HG03378 (cell line): ENCODE measurements around the gene MAPK9.
A peak's percentile ranks its signal among the peaks of the same experiment; 100 is the strongest.

Experiments used
- ATAC-seq: cut with Tn5 transposase; IDR thresholded peaks from one replicate; pipeline ENCODE4 v1.9.1; 2021; ENCODE audit warnings: mild to moderate bottlenecking, moderate library complexity; ENCODE audit not compliant: unreplicated experiment

The MAPK9 gene

GRCh38 chr5:180291943-180292831 lies at the start of gene MAPK9:
Gene MAPK9, minus strand, starts transcription at chr5:180292083. Its CDS starts 11,522 bp downstream, at chr5:180280561.
- peak; percentile 60 for ATAC-seq

GRCh38 chr5:180341595-180341994 lies 49.7 kb upstream of the MAPK9 start:
- ATAC-seq = no peak

GRCh38 chr5:180340856-180341255 lies 49.0 kb upstream of the MAPK9 start:
- ATAC-seq = no peak

GRCh38 chr5:180339583-180340183 lies 47.8 kb upstream of the MAPK9 start:
- no peak for ATAC-seq

GRCh38 chr5:180338001-180338707 lies 46.3 kb upstream of the MAPK9 start:
- ATAC-seq = no peak

GRCh38 chr5:180336234-180337020 lies 44.5 kb upstream of the MAPK9 start:
- no peak for ATAC-seq

GRCh38 chr5:180335614-180336233 lies 43.8 kb upstream of the MAPK9 start:
- no peak for ATAC-seq

GRCh38 chr5:180334751-180335613 lies 43.1 kb upstream of the MAPK9 start:
- no peak for ATAC-seq

GRCh38 chr5:180334176-180334575 lies 42.3 kb upstream of the MAPK9 start:
- no peak for ATAC-seq

- no peak for ATAC-seq
These were observed 41.8 kb upstream of the MAPK9 start for GRCh38 chr5:180333661-180334060.

GRCh38 chr5:180332861-180333260 lies 41.0 kb upstream of the MAPK9 start:
- no peak for ATAC-seq

GRCh38 chr5:180332051-180332517 lies 40.2 kb upstream of the MAPK9 start:
- ATAC-seq = no peak

GRCh38 chr5:180331647-180331950 lies 39.7 kb upstream of the MAPK9 start:
- ATAC-seq = no peak

- no peak for ATAC-seq
These were observed 39.1 kb upstream of the MAPK9 start for GRCh38 chr5:180330810-180331646.

- ATAC-seq = no peak
These were observed 38.4 kb upstream of the MAPK9 start for GRCh38 chr5:180330270-180330648.

- no peak for ATAC-seq
These were observed 37.9 kb upstream of the MAPK9 start for GRCh38 chr5:180329606-180330269.

- ATAC-seq = no peak
These were observed 37.2 kb upstream of the MAPK9 start for GRCh38 chr5:180329138-180329435.
